ENCODE data around the gene RYR1. TPM values are rescaled to one million over a fixed set of nuclear protein-coding genes. Genes with fewer than 3 reads are reported as not detected.
"Not testable (repeated sequence)": the region's sequence is repeated elsewhere in the genome, so short reads cannot be mapped to it uniquely, and the experiment has no call there.

The RYR1 gene
- total RNA-seq, 1 donor from 2014 or later = 14.4 TPM

DNA sequence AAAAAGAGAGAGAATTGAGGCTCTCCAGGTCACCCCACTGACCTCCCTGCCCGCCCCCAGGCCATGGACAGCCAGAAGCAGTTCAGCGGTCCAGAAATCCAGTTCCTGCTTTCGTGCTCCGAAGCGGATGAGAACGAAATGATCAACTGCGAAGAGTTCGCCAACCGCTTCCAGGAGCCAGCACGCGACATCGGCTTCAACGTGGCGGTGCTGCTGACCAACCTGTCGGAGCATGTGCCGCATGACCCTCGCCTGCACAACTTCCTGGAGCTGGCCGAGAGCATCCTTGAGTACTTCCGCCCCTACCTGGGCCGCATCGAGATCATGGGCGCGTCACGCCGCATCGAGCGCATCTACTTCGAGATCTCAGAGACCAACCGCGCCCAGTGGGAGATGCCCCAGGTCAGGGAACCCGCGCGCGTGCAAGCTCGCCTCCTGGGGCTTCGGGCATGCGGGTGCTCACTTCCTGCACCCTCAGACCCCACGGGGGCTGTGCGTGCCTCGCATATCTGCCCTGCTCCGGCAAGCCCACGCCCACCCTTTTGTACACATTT lies 127.6 kb downstream of the RYR1 start:
- ATAC-seq (no peak), DNase-seq (ENCODE audit: low spot score) (no peak)
- intact Hi-C loops (cut with DNase I) = no loop called here

DNA sequence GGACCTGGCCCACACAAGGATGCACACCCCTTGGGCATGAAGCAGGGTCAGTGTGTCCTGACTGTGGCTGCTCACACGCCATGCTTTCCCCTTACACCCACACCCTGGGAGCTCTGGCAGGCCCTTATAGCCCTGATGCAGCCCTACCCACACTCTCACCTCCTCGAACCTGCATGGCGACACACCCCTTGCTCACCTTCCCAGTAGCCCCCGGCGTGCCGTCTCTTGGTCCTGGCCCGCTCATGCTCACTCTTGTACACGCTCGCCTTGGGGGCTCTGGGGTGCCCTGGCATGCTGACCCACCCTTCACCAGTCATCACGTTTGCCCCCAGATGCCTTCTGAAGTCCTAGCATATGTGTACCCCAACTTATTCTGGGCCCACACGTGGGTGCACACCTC lies 128.2 kb downstream of the RYR1 start:
- ATAC-seq = no peak
- DNase-seq (ENCODE audit: low spot score) = no peak
- intact Hi-C loops (cut with DNase I) = no loop called here

DNA sequence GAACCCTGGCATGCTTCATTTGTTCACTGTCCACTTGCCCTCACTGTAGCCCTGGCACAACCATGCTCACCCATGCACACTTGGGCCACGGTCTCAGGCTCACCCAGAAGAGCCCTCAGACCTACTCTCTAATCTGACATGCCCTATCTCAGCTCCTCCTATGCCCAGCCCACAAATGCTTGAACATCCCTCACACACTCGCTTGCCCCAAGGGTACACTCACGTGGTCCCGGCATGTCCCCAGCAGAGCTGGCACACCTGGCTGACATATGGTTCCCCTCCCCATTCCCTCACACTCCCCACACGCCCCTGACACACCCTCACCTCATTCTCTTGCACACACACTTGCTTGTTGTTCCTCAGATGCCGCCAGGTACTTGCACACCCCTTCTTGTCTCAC lies 128.6 kb downstream of the RYR1 start:
- ATAC-seq (no peak), DNase-seq (ENCODE audit: low spot score) (no peak)
- intact Hi-C loops (cut with DNase I) = no loop called here

DNA sequence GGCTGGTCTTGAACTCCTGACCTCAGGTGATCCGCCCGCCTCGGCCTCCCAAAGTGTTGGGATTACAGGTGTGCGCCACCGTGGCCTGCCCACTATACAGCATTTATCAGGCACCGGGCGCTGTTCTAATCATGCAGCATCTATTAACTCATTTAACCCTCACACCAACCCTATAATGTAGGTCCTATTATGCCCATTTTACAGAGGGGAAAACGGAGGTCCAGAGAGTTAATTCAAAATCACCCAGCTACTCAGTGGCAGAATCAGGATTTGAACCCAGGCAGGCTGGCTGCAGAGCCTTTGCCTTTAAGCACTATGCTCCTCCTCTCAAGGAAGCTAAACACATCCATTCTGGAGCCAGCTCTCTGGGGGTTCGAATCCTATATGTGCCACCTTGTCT lies 130.0 kb downstream of the RYR1 start:
- no peak for DNase-seq (ENCODE audit: low spot score)
- intact Hi-C loops (cut with DNase I) = no loop called here
- no peak for ATAC-seq

DNA sequence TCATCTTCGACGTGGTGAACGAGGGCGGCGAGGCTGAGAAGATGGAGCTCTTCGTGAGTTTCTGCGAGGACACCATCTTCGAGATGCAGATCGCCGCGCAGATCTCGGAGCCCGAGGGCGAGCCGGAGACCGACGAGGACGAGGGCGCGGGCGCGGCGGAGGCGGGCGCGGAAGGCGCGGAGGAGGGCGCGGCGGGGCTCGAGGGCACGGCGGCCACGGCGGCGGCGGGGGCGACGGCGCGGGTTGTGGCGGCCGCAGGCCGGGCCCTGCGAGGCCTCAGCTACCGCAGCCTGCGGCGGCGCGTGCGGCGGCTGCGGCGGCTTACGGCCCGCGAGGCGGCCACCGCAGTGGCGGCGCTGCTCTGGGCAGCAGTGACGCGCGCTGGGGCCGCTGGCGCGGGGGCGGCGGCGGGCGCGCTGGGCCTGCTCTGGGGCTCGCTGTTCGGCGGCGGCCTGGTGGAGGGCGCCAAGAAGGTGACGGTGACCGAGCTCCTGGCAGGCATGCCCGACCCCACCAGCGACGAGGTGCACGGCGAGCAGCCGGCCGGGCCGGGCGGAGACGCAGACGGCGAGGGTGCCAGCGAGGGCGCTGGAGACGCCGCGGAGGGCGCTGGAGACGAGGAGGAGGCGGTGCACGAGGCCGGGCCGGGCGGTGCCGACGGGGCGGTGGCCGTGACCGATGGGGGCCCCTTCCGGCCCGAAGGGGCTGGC lies 131.6 kb downstream of the RYR1 start:
- ATAC-seq = no peak
- intact Hi-C loops (cut with DNase I) = no loop called here
- DNase-seq (ENCODE audit: low spot score) = no peak

DNA sequence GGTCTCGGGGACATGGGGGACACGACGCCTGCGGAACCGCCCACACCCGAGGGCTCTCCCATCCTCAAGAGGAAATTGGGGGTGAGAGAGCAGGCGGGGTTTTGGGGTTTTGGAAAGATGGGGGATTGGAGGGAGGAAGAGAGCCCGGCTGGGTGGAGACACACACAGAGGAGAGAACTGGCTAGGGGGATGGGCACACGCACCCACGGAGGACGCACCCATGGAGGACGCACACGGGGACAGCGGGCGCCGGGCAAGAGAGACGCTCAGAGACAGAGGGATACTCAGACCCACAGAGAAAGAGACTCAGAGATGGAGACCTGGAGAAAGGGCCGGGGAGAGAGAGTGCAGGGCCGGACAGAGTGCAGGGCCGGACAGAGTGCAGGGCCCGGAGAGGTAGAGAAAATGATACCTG lies 132.2 kb downstream of the RYR1 start:
- intact Hi-C loops (cut with DNase I) = no loop called here
- ATAC-seq (no peak), DNase-seq (ENCODE audit: low spot score) (no peak)

DNA sequence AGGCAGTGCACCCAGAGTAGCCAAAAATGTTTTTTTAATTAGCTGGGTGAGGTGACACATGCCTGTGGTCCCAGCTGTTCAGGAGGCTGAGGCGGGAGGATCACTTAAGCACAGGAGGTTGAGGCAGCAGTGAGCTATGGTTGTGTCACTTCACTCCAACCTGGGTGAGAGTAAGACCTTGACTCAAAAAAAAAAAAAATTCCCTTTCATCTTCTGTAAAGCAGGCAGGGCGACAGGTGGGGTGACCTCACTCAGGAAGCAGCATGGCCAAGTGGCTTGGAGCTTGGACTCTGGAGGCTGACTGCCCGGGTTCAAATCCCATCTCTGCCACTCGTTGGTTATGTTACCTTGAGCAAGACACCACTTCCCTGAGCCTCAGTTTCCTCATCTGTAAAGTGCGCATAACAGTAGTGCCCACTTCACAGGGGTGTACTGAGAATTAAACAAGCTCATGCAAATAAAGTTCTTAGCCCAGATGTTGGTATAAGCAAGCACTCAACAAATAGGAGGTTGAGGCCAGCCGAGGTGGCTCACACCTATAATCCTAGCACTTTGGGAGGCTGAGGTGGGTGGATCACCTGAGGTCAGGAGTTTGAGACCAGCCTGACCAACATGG lies 136.0 kb downstream of the RYR1 start:
- no peak for ATAC-seq
- DNase-seq (ENCODE audit: low spot score) = no peak
- intact Hi-C loops (cut with DNase I) = no loop called here

DNA sequence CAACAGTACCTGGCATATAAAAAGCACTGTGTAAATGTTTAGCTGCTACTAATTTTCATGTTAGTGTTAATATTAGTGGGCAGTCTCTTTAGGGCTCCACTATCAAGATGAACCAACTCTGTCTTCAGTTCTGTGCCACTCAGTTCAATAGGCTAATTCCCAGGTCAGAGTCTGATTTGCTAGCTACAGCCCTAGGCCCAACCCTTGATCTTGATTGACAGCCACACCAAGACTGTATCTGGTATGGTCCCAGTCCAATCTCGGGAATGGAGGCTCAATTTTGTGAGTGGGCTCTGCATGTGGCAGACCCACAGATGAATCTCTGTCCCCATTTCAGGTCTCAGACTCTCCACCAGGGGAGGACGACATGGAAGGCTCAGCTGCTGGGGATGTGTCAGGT lies 138.2 kb downstream of the RYR1 start:
- intact Hi-C loops (cut with DNase I) = no loop called here
- ATAC-seq = no peak
- no peak for DNase-seq (ENCODE audit: low spot score)

DNA sequence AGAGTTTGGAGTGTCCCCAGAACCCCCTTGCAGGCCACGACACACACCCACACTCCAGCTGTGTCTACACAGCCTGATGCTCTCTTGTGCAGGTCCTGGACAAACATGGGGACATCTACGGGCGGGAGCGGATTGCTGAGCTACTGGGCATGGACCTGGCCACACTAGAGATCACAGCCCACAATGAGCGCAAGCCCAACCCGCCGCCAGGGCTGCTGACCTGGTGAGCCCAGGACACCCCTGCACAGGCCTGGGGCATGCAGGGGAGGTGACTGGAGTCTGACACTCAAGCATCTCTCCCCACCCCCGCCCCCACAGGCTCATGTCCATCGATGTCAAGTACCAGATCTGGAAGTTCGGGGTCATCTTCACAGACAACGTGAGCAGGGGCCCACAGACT lies 144.3 kb downstream of the RYR1 start:
- DNase-seq (ENCODE audit: low spot score) (no peak), ATAC-seq (no peak)
- intact Hi-C loops (cut with DNase I) = no loop called here

DNA sequence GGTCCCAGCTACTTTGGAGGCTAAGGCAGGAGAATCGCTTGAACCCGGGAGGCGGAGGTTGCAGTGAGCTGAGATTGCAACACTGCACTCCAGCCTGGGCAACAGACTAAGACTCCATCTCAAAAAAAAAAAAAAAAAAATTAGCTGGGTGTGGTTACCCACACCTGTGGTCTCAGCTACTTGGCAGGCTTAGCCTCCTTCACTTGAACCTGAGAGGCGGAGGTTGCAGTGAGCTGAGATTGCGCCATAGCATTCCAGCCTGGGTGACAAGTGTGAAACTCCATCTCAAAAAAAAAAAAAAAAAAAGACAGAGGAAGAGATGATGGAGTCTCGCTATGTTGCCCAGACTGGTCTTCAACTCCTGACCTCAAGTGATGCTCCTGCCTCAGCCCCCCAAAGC lies 145.8 kb downstream of the RYR1 start:
- ATAC-seq; intact Hi-C loops (cut with DNase I): not testable (repeated sequence)

DNA sequence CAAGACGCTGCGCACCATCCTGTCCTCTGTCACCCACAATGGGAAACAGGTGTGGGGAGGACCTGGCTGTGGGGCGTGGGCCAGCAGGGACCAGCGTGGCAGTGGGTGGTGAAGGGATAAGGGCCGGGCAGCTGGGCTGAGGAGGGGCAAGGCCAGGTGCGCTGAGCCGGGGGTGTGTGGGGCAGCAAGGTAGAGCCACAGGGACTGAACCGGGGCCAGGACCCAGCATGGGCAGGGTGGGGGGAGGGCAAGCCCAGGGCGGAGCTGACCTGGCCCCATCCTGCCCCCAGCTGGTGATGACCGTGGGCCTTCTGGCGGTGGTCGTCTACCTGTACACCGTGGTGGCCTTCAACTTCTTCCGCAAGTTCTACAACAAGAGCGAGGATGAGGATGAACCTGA lies 146.6 kb downstream of the RYR1 start:
- ATAC-seq = no peak
- intact Hi-C loops (cut with DNase I) = no loop called here
- DNase-seq (ENCODE audit: low spot score) = no peak

More for the DNA sequence above, 145.8 kb downstream of the RYR1 start:
- not testable (repeated sequence) for DNase-seq (ENCODE audit: low spot score)

DNA sequence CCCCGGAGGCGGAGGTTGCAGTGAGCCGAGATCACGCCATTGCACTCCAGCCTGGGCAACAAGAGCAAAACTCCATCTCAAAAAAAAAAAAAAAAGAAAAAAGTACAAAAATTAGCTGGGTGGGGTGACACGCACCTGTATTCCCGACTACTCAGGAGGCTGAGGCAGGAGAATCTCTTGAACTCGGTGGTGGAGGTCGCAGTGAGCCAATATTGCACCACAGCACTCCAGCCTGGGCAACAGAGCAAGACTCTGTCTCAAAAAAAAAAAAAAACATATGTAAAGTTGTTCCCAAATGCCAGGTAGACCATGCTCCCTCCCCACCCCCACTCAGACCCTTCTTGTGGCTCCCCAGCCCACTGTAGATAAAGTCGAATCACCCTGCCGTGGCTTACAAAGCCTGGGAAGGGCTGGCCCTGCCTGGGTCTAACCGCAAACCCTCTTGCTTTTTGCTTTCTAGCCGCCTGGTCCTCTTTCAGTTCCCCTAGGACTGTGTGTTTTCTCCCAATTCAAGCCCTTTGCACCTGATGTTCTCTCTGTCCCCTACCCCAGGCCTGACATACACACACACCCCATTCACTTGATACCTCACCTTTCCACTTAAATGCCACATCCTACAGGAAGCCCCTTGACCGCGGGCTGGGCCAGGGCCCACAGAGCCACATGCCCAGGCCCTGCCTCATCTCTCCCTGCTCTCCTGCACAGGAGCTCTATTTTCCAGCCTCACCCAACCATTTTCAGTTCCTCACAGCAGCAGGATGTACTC lies 149.9 kb downstream of the RYR1 start:
- ATAC-seq (no peak), DNase-seq (ENCODE audit: low spot score) (no peak)
- intact Hi-C loops (cut with DNase I) = no loop called here

DNA sequence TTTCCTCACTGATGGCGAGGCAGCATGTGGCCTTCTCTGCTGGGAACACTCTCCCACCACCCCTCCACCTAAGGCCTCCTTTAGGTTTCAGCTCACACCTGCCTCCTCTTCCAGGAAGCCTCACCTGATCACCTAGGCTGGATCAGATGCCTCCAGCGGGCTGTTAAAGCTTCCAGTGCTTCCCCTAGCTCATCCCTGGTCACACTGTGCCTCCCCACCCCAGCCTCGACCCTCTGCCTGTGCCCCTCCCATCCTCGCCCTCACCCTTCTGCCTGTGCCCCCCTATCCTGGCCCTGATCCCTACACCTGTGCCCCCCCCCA lies 150.5 kb downstream of the RYR1 start:
- DNase-seq (ENCODE audit: low spot score) (no peak), ATAC-seq (no peak)
- intact Hi-C loops (cut with DNase I) = no loop called here

DNA sequence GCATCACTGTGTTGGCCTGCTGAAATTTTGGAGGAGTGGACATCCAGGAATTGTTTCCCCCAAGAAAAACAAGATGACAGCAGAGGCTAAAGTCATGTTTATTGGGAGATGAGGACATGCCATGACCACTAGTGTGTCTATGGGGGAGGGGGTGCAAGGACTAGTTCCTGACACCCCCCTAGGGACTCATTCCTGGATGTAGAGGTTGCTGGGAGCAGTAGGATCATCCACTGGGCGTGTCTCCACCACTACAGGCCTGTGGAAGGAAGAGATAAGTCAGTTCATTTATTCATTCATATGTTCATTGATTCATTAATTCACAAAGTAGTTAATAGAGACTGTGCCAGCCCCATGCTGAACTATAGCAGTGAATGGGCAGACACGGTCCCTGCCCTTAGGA lies 154.1 kb downstream of the RYR1 start:
- ATAC-seq = no peak
- intact Hi-C loops (cut with DNase I) = no loop called here
- no peak for DNase-seq (ENCODE audit: low spot score)

DNA sequence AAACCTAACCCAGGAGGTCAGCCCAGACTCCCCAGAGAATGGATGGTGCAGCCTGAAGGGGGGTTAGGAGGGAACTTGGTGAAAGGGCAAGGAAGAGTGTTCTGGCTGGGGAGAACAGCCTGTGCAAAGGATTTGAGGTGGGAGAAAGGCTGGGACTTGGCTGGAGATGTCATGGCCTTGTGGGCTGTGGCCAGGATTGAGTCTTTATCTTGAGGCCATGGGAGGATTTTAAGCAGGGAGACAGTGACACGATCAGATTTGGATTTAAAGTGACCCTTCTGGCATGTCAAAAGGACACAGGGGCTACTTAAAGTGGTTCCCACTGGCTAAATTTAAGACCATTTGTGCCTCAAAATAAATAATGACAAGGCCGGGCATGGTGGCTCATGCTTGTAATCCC lies 154.6 kb downstream of the RYR1 start:
- DNase-seq (ENCODE audit: low spot score) = no peak
- no peak for ATAC-seq
- intact Hi-C loops (cut with DNase I) = no loop called here

DNA sequence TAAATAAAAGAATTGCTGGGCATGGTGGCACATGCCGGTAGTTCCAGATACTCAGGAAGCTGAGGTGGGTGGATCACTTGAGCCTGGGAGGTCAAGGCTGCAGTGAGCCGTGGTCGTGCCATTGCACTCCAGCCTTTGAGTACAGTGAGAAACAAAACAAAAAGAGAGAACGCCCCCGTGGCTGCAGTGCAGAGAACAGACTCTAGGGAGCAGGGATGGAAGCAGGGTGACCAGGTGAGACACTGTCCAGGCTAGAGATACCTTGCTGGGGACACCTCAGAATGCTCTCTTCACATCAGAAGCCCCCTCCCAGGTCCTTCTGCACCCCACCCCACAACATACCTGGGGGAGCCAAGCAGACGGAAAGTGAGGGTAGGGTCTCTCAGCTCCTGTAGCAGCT lies 159.4 kb downstream of the RYR1 start:
- DNase-seq (ENCODE audit: low spot score) = no peak
- intact Hi-C loops (cut with DNase I) = no loop called here
- no peak for ATAC-seq

DNA sequence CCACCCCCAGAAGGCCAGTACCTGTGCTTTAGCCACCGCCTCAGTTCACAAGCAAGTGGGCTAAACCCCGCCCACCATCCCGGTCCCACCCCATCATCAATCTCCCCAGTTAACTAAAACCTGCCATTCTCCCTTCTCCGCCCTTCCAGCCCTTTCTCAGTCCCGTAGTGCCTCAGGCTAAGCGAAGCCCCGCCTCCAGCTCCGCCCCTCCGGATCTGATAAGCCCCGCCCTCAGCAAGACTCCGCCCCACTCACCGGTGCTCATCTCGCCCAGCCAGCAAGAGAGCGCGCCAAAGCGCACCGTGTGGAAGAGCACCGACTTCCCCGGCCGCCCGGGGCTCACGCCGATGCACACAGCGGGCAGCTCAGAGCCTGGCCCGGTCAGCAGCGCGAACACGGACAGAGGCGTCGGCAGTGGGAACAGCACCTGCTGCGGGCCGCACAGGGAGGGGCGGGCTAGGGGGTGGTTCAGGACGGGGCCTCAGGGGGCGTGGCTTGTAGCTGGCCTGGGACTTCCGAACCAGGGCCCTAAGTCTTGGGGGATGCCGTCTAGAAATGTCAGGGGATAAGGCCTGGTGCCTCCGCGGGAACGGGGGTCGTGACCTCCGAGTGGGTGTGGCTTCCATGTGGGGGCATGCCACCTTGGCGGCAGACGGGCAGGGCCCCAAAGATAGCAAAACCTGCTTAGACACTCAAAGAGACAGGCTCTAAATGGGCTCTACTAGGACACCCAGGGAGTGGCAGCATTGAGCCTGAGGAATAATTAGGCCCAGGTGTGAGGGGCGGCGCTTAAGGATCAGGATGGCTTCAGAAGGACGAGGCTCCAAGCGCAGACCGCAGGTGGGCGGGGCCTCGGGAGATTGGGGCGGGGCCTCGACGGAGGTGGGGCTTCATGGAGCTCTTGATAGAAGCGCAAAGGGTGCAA lies 162.8 kb downstream of the RYR1 start:
- intact Hi-C loops (cut with DNase I) = no loop called here
- DNase-seq (ENCODE audit: low spot score) = no peak
- ATAC-seq = no peak

DNA sequence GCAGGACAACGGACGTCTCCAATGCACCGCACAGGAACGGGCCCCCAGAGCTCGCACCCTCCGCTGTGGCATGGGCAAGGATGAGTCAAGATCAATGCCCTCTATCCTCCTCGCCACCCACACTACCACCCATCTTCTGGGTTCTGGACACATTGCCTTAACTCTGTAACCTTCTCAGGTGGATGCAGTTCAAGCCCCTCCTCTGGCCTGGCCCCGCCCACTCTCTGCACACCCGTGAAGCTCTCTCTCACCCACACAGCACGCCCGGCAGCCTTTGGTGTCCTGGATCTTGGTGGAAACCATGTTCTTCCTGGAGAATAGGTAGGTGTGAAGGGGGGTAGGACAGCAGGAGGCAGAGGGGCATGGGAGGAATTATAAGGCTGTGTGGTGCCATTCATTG lies 163.6 kb downstream of the RYR1 start:
- DNase-seq (ENCODE audit: low spot score) (no peak), ATAC-seq (no peak)
- intact Hi-C loops (cut with DNase I) = no loop called here

DNA sequence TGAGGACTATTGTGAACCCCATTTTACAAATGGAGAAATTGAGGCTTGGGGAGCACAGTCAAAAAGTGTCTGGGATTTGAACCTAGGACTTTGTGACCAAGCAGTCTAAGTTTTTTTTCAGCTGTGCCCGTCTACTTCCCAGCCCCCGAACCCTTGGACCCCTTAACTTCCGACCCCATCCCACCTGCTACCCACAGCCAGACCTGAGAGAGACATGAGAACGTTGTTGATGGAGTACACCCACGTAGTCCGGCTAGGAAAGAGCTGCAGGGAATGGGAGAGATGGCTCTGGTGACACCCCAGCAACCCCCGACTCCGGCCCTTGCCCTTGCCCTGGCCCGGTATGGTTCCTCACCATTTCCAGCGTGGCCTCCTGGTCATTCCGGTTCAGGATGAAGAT lies 166.2 kb downstream of the RYR1 start:
- intact Hi-C loops (cut with DNase I) = no loop called here
- DNase-seq (ENCODE audit: low spot score) (no peak), ATAC-seq (no peak)

All from sciatic nerve (tissue), 2 donors.